ENCODE results near the gene ADA. TPM values are rescaled to one million over a fixed set of nuclear protein-coding genes. Genes with fewer than 3 reads are reported as not detected.
"Not testable (repeated sequence)": the region's sequence is repeated elsewhere in the genome, so short reads cannot be mapped to it uniquely, and the experiment has no call there.

The ADA gene
- total RNA-seq, result 1 to 10 TPM; 2.6 to 5.4 (median 2.9) TPM

DNA sequence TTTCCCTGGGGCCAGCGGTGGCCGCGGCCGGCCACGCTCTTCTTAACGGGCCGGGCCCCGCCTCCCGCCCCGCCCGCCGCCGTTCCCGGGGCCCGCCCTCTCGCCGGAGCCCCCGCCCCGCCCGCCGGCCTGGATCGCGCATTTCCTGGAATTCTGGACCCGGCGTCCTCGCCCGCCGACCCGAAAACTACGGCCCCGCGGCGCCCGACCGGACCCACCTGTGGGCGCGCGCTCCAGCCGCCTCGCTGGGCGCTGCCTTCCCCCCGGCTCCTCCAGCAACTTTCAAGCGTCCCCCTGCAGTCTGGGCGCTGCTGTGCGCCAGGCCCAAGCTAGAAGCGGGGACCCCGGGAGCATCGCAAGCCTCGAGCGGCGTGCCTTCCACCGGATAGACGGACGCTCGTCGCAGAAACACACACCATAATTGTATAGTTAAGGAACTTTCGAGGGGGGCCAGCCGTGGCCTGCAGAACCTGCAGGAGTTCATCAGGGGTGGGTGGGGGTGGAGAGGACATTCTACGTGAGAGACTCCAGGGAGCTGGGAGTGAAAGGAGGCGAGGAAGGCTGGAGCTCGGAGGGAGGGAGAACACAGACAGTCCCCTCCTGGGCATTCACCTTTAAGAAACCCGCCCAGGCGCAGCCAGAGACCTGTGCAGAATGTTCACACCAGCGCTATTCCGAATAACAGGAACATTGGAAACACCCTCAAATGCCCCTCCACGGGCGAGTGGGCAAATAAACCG, at the start of gene ADA:
ADA (minus strand) TSS at position 16 of the 740 bp plus-strand sequence. CDS start 92 bp downstream, outside the sequence.
- Histone ChIP-seq H3K36me3 (no peaks in the 10 kb centered on the region), H3K27me3 (no peaks in the 10 kb centered on the region), H3K4me1 (peaks cover 0 to 30% (median 11%) of the 10 kb centered on the region in 4 donors), H3K27ac (peak within 1 kb of the TSS; percentile 79 to 88 (median 86)), H3K4me3 (peak within 1 kb of the TSS; percentile 65 to 84 (median 75)), H3K9me3 (no peaks in the 10 kb centered on the region)
- DNase-seq, result peak; percentile 79
- TF ChIP-seq CTCF (IDR thresholded peaks at IDR 0.05), result no peak
- TF ChIP-seq POLR2AphosphoS5 (IDR thresholded peaks at IDR 0.05), result peak; percentile 8 to 54 (median 29)
- WGBS, 2 donors (ENCODE audit: low coverage in 1 of 2), result 0 to 2% methylated on average over 3 to 23 of the region's 68 CpGs
- intact Hi-C loops (cut with DNase I; ENCODE audit: low total_unique reads) (no loop called here), in situ Hi-C loops (cut with MboI; ENCODE audit: low pct_ligation_motif_present in 1 of 4, low pct_unique_long_range_greater_than_20kb in 1 of 4, low sequenced_read_pairs in 3 of 4) (no loop called here)

DNA sequence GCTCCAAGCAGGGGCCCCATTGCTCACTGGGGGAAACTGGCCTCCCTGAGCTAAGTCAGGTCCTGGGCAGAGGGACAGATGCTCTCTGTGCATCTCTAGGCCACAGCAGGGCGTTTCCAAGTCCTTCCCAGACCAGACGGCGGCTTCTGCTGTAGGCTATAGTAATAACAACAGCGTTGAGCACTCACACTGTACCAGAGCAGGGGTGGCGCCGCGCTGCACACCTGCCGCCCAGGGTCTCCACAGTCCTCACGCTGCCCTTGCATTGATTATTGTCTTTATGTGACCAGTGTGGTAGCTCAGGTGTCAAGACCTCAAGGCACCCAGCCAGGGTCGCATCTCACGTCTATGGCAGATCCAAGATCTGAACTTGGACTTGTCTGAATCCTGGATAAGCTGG, 48.8 kb upstream of the ADA start:
- Histone ChIP-seq H3K4me1 (peaks cover 0 to 12% (median 6%) of the 10 kb centered on the region in 4 donors), H3K9me3 (no peaks in the 10 kb centered on the region), H3K27me3 (no peaks in the 10 kb centered on the region), H3K4me3 (no peak overlapping the region), H3K36me3 (no peaks in the 10 kb centered on the region), H3K27ac (no peak overlapping the region)
- no peak for DNase-seq
- in situ Hi-C loops (cut with MboI; ENCODE audit: low pct_ligation_motif_present in 1 of 4, low pct_unique_long_range_greater_than_20kb in 1 of 4, low sequenced_read_pairs in 3 of 4), result no loop called here
- WGBS, 2 donors (ENCODE audit: low coverage in 1 of 2), result 89% methylated on average over 11 of the region's 11 CpGs; no CpG with 5 or more reads in 1 of the 2 donors
- intact Hi-C loops (cut with DNase I; ENCODE audit: low total_unique reads), result no loop called here
- TF ChIP-seq EP300 (IDR thresholded peaks at IDR 0.05; ENCODE audit: low read depth) (no peak), POLR2A (IDR thresholded peaks at IDR 0.05) (no peak), CTCF (IDR thresholded peaks at IDR 0.05) (no peak), POLR2AphosphoS5 (IDR thresholded peaks at IDR 0.05) (no peak)

- no peak for DNase-seq
- in situ Hi-C loops (cut with MboI; ENCODE audit: low pct_ligation_motif_present in 1 of 4, low pct_unique_long_range_greater_than_20kb in 1 of 4, low sequenced_read_pairs in 3 of 4) (loop anchor here in 1 of 4 donors (25.0 kb wide), 1 partner anchor 164 kb away; no protein-coding TSS in a partner anchor), intact Hi-C loops (cut with DNase I; ENCODE audit: low total_unique reads) (no loop called here)
- peaks cover 0 to 12% (median 8%) of the 10 kb centered on the region in 4 donors for H3K4me1 ChIP-seq
- WGBS, 2 donors (ENCODE audit: low coverage in 1 of 2), result 67% methylated on average over 3 of the region's 3 CpGs; no CpG with 5 or more reads in 1 of the 2 donors
- no peaks in the 10 kb centered on the region for H3K36me3 ChIP-seq
- no peaks in the 10 kb centered on the region for H3K27me3 ChIP-seq
- TF ChIP-seq EP300 (IDR thresholded peaks at IDR 0.05; ENCODE audit: low read depth), result no peak
- no peak for TF ChIP-seq POLR2A (IDR thresholded peaks at IDR 0.05)
- TF ChIP-seq POLR2AphosphoS5 (IDR thresholded peaks at IDR 0.05), result no peak
- TF ChIP-seq CTCF (IDR thresholded peaks at IDR 0.05), result no peak
- no peak overlapping the region for H3K4me3 ChIP-seq
- H3K27ac ChIP-seq, result no peak overlapping the region
- no peaks in the 10 kb centered on the region for H3K9me3 ChIP-seq
Observed at GRCh38 chr20:44698351-44698750, 46.9 kb upstream of the ADA start.

GRCh38 chr20:44697041-44697440, 45.5 kb upstream of the ADA start:
- DNase-seq; H3K36me3 ChIP-seq; H3K27me3 ChIP-seq; H3K4me3 ChIP-seq; H3K9me3 ChIP-seq; H3K27ac ChIP-seq; intact Hi-C loops (cut with DNase I; ENCODE audit: low total_unique reads): not testable (repeated sequence)
- peaks cover 0 to 11% (median 0%) of the 10 kb centered on the region in 4 donors for H3K4me1 ChIP-seq
- WGBS, 2 donors (ENCODE audit: low coverage in 1 of 2), result 91 to 94% methylated on average over 5 of the region's 5 CpGs
- in situ Hi-C loops (cut with MboI; ENCODE audit: low pct_ligation_motif_present in 1 of 4, low pct_unique_long_range_greater_than_20kb in 1 of 4, low sequenced_read_pairs in 3 of 4), result loop anchor here in 1 of 4 donors (25.0 kb wide), 1 partner anchor 165 kb away; no protein-coding TSS in a partner anchor
